Heart left ventricle (tissue), 16 donors: ENCODE data around the gene CRYGN. TPM values are rescaled to one million over a fixed set of nuclear protein-coding genes. Genes with fewer than 3 reads are reported as not detected.

Experiments used
- ATAC-seq, 4 donors: fragments of 200-7000 bp; cut with Tn5 transposase; one replicate each; pipeline ENCODE4 v1.9.1; 2020 to 2022; ENCODE audit warnings: moderate library complexity in 4 of 4, mild to moderate bottlenecking in 3 of 4, moderate number of reproducible peaks in 1 of 4
- DNase-seq, 5 donors: peaks; one replicate each; pipeline ENCODE4 v3.0.0-alpha.2; 2020
- H3K27ac ChIP-seq, 12 donors: fragments of 200-600 bp; sonication (generic) in 4 of 12; one replicate each; pipeline versions ENCODE4 v1.5.0 to v1.8.0; 2016 to 2022; ENCODE audit warnings: mild to moderate bottlenecking in 2 of 12
- H3K27me3 ChIP-seq, 9 donors: fragments of 200-600 bp; sonication (generic) in 2 of 9; one replicate each; pipeline versions ENCODE4 v1.5.1 to v1.8.0; 2016 to 2022; ENCODE audit warnings: mild to moderate bottlenecking in 3 of 9
- H3K36me3 ChIP-seq, 9 donors: fragments of 200-600 bp; sonication (generic) in 2 of 9; one replicate each; pipeline versions ENCODE4 v1.5.0 to v1.8.0; 2018 to 2022; ENCODE audit warnings: mild to moderate bottlenecking in 2 of 9
- H3K4me1 ChIP-seq, 12 donors: fragments of 200-600 bp; sonication (generic) in 4 of 12; one replicate each; pipeline versions ENCODE4 v1.5.0 to v1.8.0; 2016 to 2022; ENCODE audit warnings: mild to moderate bottlenecking in 3 of 12
- H3K4me3 ChIP-seq, 12 donors: fragments of 200-600 bp; sonication (generic) in 4 of 12; one replicate each; pipeline versions ENCODE4 v1.5.0 to v1.8.0; 2017 to 2022; ENCODE audit warnings: mild to moderate bottlenecking in 9 of 12, moderate library complexity in 4 of 12
- H3K9me3 ChIP-seq, 12 donors: fragments of 200-600 bp; sonication (generic) in 4 of 12; one replicate each; pipeline versions ENCODE4 v1.5.0 to v1.8.0; 2016 to 2022; ENCODE audit warnings: mild to moderate bottlenecking in 1 of 12
- CTCF ChIP-seq, 12 donors: fragments of 200-600 bp; sonication (generic) in 4 of 12; IDR thresholded peaks; one replicate each; pipeline versions ENCODE4 v1.5.0 to v1.8.0; 2018 to 2022; ENCODE audit warnings: antibody characterized with exemption in 12 of 12, mild to moderate bottlenecking in 5 of 12
- POLR2A ChIP-seq, 2 donors: fragments of 450-650 bp; IDR thresholded peaks; one replicate each; pipeline ENCODE4 v1.6.1; 2017; ENCODE audit warnings: antibody characterized with exemption in 2 of 2, mild to moderate bottlenecking in 2 of 2, moderate library complexity in 2 of 2
- WGBS, 4 donors: extraction: QIAGEN DNeasy Blood & Tissue Kit in 2 of 4; methylation state at CpG; one replicate each; pipeline versions ENCODE4 v1.1.5 to v1.1.7; 2013 to 2018; 5-methylcytosine and 5-hydroxymethylcytosine counted together
- intact Hi-C, 10 donors: fragments of 100-400 bp; cut with DNase I; formaldehyde crosslinking; loops; one replicate each; pipeline versions ENCODE4 v1.11.1 to v1.14.2; 2022
- polyA plus RNA-seq, 2 donors: library from polyadenylated mRNA; stranded (reverse); fragments of 200-250 nt; gene quantifications; one replicate each; pipeline ENCODE4 v1.2.3, GENCODE V29; 2013
- total RNA-seq, 9 donors: library from RNA; depleted of rRNA in 2 of 9; stranded (reverse); fragments of >200 nt in 2 of 9; fragmentation: NEBNext Ultra II Directional in 3 of 9; extraction: Animal tissue kit (Norgen Biotek cat#: 25700) in 3 of 9; gene quantifications; one replicate each; pipeline versions ENCODE4 v1.1.0 to v1.2.4, GENCODE V29; 2016 to 2023
- donor health status: ischemic (EF 13 %, LVEDD 7.1; RV severe dilation, severe dysfunction).
- donor health status: healthy with polysubstance abuse.
- donor health status: DM: no; HTN: yes; CAD: no.
- donor health status: DM: no; HTN: no; CAD: no.
- donor health status: ischemic (EF 25% LVEDD 6.9; RV normal size, moderate dysfunction).
- donor health status: ischemic (EF 25% LVEDD 5.7; RV mildly dilated, moderate dysfunction).
- donor health status: healthy.
- donor health status: DM: yes; HTN: yes; CAD: no.
- donor health status: ischemic (EF 35%, LVEDD 5.7; RV mildly dilated, moderate dysfunction).
- donor health status: nonischemic (EF 11% LVEDD 7.7; RV severe dilation, severe dysfunction).
- donor health status: DM: yes; HTN: yes; CAD: no.
- donor health status: PGD.
- donor health status: ischemic (EF 29% LVEDD 5.4; RV normal size, mild dysfunction).
- donor health status: nonischemic (EF 23%, LVEDD 6.1; RV moderate dilation, normal function).

Gene CRYGN
- total and polyA plus RNA-seq, 11 donors, result 0.50 to 0.52 TPM; not detected in 9

- TF ChIP-seq CTCF (IDR thresholded peaks at IDR 0.05), result no peak
- no peak for TF ChIP-seq POLR2A (IDR thresholded peaks at IDR 0.05)
- Histone ChIP-seq H3K36me3 (no peaks in the 10 kb centered on the region), H3K9me3 (no peaks in the 10 kb centered on the region), H3K27ac (no peak overlapping the region), H3K27me3 (peaks cover 0 to 35% (median 0%) of the 10 kb centered on the region in 9 donors), H3K4me3 (no peak overlapping the region), H3K4me1 (no peaks in the 10 kb centered on the region)
- DNase-seq, result peak in 1 of 5 donors; percentile 25
- intact Hi-C loops, result loop anchor here in 2 of 10 donors (10.0 kb wide), 1 partner anchor 46 kb away; no protein-coding TSS in a partner anchor
- ATAC-seq, result no peak
- WGBS, 4 donors, result 89 to 95% (median 92%) methylated on average over 20 to 21 of the region's 21 CpGs
Measured at GRCh38 chr7:151389096-151389767, 50.7 kb downstream of the CRYGN start.

- intact Hi-C loops, result loop anchor here in 2 of 10 donors (10.0 kb wide), 1 partner anchor 46 kb away; no protein-coding TSS in a partner anchor
- H3K27ac ChIP-seq, result no peak overlapping the region
- DNase-seq, result peak in 1 of 5 donors; percentile 30
Measured at GRCh38 chr7:151388430-151388829, 51.5 kb downstream of the CRYGN start.

DNA sequence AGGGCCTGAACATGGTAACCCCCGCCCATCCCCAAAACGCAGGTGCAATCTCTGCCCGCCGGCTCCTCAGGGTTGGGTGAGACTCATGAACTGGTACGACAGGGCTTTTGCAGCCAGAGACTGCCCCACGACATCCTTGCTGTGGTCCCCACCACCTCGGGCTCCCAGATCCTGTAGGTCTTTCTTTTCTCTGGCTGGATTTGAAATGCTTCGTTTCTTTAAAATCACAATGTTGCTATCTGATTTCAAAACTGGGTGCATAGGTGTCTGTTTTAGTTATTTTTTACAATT, 52.0 kb downstream of the CRYGN start:
- DNase-seq (peak in 1 of 5 donors; percentile 57), ATAC-seq (no peak)
- H3K27me3 ChIP-seq, result peaks cover 0 to 37% (median under 1%) of the 10 kb centered on the region in 9 donors
- H3K36me3 ChIP-seq, result no peaks in the 10 kb centered on the region
- intact Hi-C loops, result loop anchor here in 2 of 10 donors (10.0 kb wide), 1 partner anchor 47 kb away; no protein-coding TSS in a partner anchor
- TF ChIP-seq CTCF (IDR thresholded peaks at IDR 0.05) (no peak), POLR2A (IDR thresholded peaks at IDR 0.05) (no peak)
- H3K9me3 ChIP-seq, result no peaks in the 10 kb centered on the region
- H3K27ac ChIP-seq, result no peak overlapping the region
- 90 to 96% (median 93%) methylated on average over 8 of the region's 8 CpGs for WGBS, 4 donors
- no peaks in the 10 kb centered on the region for H3K4me1 ChIP-seq
- no peak overlapping the region for H3K4me3 ChIP-seq

More at GRCh38 chr7:151388430-151388829, 51.5 kb downstream of the CRYGN start:
- no peak for ATAC-seq
- Histone ChIP-seq H3K4me3 (no peak overlapping the region), H3K4me1 (no peaks in the 10 kb centered on the region), H3K27me3 (peaks cover 0 to 37% (median 0%) of the 10 kb centered on the region in 9 donors), H3K9me3 (no peaks in the 10 kb centered on the region), H3K36me3 (no peaks in the 10 kb centered on the region)
- TF ChIP-seq CTCF (IDR thresholded peaks at IDR 0.05), result no peak
- no peak for TF ChIP-seq POLR2A (IDR thresholded peaks at IDR 0.05)
- 89 to 95% (median 94%) methylated on average over 10 of the region's 10 CpGs for WGBS, 4 donors

GRCh38 chr7:151387161-151388006, 52.6 kb downstream of the CRYGN start:
- H3K36me3 ChIP-seq, result no peaks in the 10 kb centered on the region
- peaks cover 1 to 37% (median 6%) of the 10 kb centered on the region in 9 donors for H3K27me3 ChIP-seq
- DNase-seq (peak in 1 of 5 donors; percentile 40), ATAC-seq (peak in 1 of 4 donors; percentile 6)
- no peak for TF ChIP-seq CTCF (IDR thresholded peaks at IDR 0.05)
- no peak for TF ChIP-seq POLR2A (IDR thresholded peaks at IDR 0.05)
- H3K4me3 ChIP-seq, result no peak overlapping the region
- no peaks in the 10 kb centered on the region for H3K9me3 ChIP-seq
- intact Hi-C loops, result loop anchor here in 2 of 10 donors (10.0 kb wide), 1 partner anchor 47 kb away; no protein-coding TSS in a partner anchor
- 87 to 94% (median 90%) methylated on average over 15 to 24 of the region's 24 CpGs for WGBS, 4 donors
- no peak overlapping the region for H3K27ac ChIP-seq
- peaks cover 0 to 3% (median 0%) of the 10 kb centered on the region in 12 donors for H3K4me1 ChIP-seq
